PC-9 (cell line): Measurements from ENCODE around the gene DDX49. TPM values are rescaled to one million over a fixed set of nuclear protein-coding genes. Genes with fewer than 3 reads are reported as not detected.

Experiments
- BruUV-seq: library from RNA; stranded (reverse); fragments of 400-500 nt; replicated peaks from 2 replicates; lab custom pipeline; 2021; lab: Mats Ljungman, UMichigan
- CTCF ChIA-PET: fragments of 300-600 bp; sonication (Branson Sonifier 250); formaldehyde crosslinking; loops from one replicate; lab custom pipeline; 2022; ENCODE audit warnings: antibody characterized with exemption; lab: Charles Lee
- POLR2A ChIA-PET: fragments of 300-600 bp; sonication (Branson Sonifier 250); formaldehyde crosslinking; loops from one replicate; lab custom pipeline; 2022; ENCODE audit warnings: antibody characterized with exemption; ENCODE audit not compliant: unreplicated experiment; lab: Charles Lee
- DNase-seq, 2 experiments: peaks; one replicate each; pipeline versions ENCODE4 v3.0.0 to v3.0.0-alpha.2; 2015 to 2022; ENCODE audit warnings: mixed read lengths in 1 of 2
- H2AFZ ChIP-seq: fragments of 200-600 bp; sonication (generic); 2 replicates; pipeline ENCODE4 v1.8.1; 2017; ENCODE audit warnings: antibody characterized with exemption
- H3F3A ChIP-seq: fragments of 200-600 bp; sonication (generic); 2 replicates; pipeline ENCODE4 v1.8.1; 2017; ENCODE audit warnings: antibody characterized with exemption, mild to moderate bottlenecking, low read depth; ENCODE audit not compliant: insufficient read depth
- H3K27ac ChIP-seq: fragments of 200-600 bp; sonication (generic); 2 replicates; pipeline ENCODE4 v1.6.1; 2016; ENCODE audit warnings: mixed run types
- H3K27me3 ChIP-seq: fragments of 200-600 bp; sonication (generic); 2 replicates; pipeline ENCODE4 v1.6.1; 2016; ENCODE audit warnings: low read depth, mixed run types; ENCODE audit not compliant: insufficient read depth
- H3K36me3 ChIP-seq: fragments of 200-600 bp; sonication (generic); 2 replicates; pipeline ENCODE4 v1.6.1; 2016; ENCODE audit warnings: low read depth, mixed run types
- H3K4me1 ChIP-seq: fragments of 200-600 bp; sonication (generic); replicated peaks from 2 replicates; pipeline ENCODE4 v1.6.1; 2016; ENCODE audit warnings: mixed run types; ENCODE audit not compliant: insufficient read depth
- H3K4me2 ChIP-seq: fragments of 200-600 bp; sonication (generic); 2 replicates; pipeline ENCODE4 v1.6.1; 2017; ENCODE audit warnings: mixed run types
- H3K4me3 ChIP-seq: fragments of 200-600 bp; sonication (generic); 2 replicates; pipeline ENCODE4 v1.6.1; 2016; ENCODE audit warnings: mixed run types
- H3K79me2 ChIP-seq: fragments of 200-600 bp; sonication (generic); 2 replicates; pipeline ENCODE4 v1.6.1; 2017; ENCODE audit warnings: low read depth, mixed run types
- H3K9me2 ChIP-seq: fragments of 200-600 bp; sonication (generic); 2 replicates; pipeline ENCODE4 v1.8.1; 2017; ENCODE audit warnings: mild to moderate bottlenecking; ENCODE audit not compliant: insufficient read depth
- H3K9me3 ChIP-seq: fragments of 200-600 bp; sonication (generic); 2 replicates; pipeline ENCODE4 v1.8.1; 2016; ENCODE audit warnings: low read depth; ENCODE audit not compliant: insufficient read depth
- H4K20me1 ChIP-seq: fragments of 200-600 bp; sonication (generic); 2 replicates; pipeline ENCODE4 v1.8.1; 2017; ENCODE audit not compliant: insufficient read depth
- CTCF ChIP-seq: fragments of 200-600 bp; sonication (generic); conservative IDR thresholded peaks from 2 replicates; pipeline ENCODE4 v1.6.1; 2017; ENCODE audit warnings: mixed run types, antibody characterized with exemption, mild to moderate bottlenecking, moderate library complexity
- EZH2 ChIP-seq: fragments of 200-600 bp; sonication (generic); IDR thresholded peaks from 2 replicates; pipeline ENCODE4 v1.8.0; 2017; ENCODE audit warnings: antibody characterized with exemption, low read depth
- intact Hi-C: fragments of 100-400 bp; cut with micrococcal nuclease; formaldehyde crosslinking; loops from one replicate; pipeline ENCODE4 v1.10.0; 2022; ENCODE audit not compliant: unreplicated experiment
- total RNA-seq: library from RNA; stranded (reverse); gene quantifications from 2 replicates; pipeline ENCODE4 v1.2.3, GENCODE V29; 2021

Gene DDX49
- total RNA-seq, 1 experiment from 2014 or later, result 41.2 TPM

DNA sequence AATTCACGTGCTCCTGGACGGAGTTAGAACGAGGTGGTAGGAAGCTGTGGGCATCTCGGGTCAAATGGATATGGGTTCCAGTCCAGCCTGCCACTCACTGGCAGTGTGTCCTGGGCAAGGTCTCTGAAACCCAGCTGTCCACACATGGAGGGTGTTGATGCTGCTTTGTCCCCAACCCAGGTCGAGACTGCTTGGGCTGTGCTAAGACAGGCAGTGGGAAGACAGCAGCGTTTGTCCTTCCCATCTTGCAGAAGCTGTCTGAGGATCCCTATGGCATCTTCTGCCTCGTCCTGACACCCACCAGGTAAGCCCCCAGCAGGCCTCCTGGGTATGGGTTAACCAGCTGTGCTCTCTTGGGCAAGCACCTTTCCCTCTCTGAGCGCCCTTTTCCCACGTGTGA lies 885 bp downstream of the DDX49 start:
- Histone ChIP-seq H3K9me2 (no peaks in the 10 kb centered on the region), H3K27me3 (no peaks in the 10 kb centered on the region), H3F3A (peaks cover 9% of the 10 kb centered on the region; the same call in 1 of the 2 replicates), H3K36me3 (peaks cover 16% of the 10 kb centered on the region), H4K20me1 (peaks cover 24% of the 10 kb centered on the region), H2AFZ (no peak overlapping the region), H3K4me3 (peak overlapping the region; percentile 72), H3K79me2 (peaks cover 56% of the 10 kb centered on the region), H3K27ac (no peak overlapping the region), H3K4me2 (peak overlapping the region; percentile 98), H3K9me3 (no peaks in the 10 kb centered on the region), H3K4me1 (peaks cover 17% of the 10 kb centered on the region)
- BruUV-seq, result no TSS peak
- ChIA-PET POLR2A (no interaction called here), CTCF (no interaction called here)
- intact Hi-C loops, result no loop called here
- TF ChIP-seq CTCF, result no peak
- no peak for TF ChIP-seq EZH2
- no peak for DNase-seq

DNA sequence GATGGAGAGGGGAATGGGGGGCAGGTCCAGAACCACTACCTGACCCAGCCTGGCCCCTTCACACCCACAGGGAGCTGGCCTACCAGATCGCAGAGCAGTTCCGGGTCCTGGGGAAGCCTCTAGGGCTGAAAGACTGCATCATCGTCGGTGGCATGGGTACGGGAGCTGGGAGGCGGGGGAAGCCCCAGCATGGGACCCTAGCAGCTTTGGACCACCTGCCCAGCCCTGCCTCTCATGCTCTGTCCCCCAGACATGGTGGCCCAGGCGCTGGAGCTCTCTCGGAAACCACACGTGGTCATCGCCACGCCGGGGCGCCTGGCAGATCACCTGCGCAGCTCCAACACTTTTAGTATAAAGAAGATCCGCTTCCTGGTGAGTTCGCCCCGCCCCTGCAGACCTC lies 2.1 kb downstream of the DDX49 start:
- no peaks in the 10 kb centered on the region for H3K9me3 ChIP-seq
- H3K4me2 ChIP-seq, result no peak overlapping the region
- no peak overlapping the region for H2AFZ ChIP-seq
- BruUV-seq, result no TSS peak
- DNase-seq, result no peak
- H3F3A ChIP-seq, result peaks cover 11% of the 10 kb centered on the region; the same call in 1 of the 2 replicates
- peaks cover 17% of the 10 kb centered on the region for H3K4me1 ChIP-seq
- ChIA-PET POLR2A (no interaction called here), CTCF (no interaction called here)
- H3K4me3 ChIP-seq, result no peak overlapping the region
- H3K27me3 ChIP-seq, result no peaks in the 10 kb centered on the region
- peaks cover 15% of the 10 kb centered on the region for H3K36me3 ChIP-seq
- TF ChIP-seq CTCF (no peak), EZH2 (no peak)
- no peaks in the 10 kb centered on the region for H3K9me2 ChIP-seq
- intact Hi-C loops, result no loop called here
- H3K79me2 ChIP-seq, result peaks cover 45% of the 10 kb centered on the region
- no peak overlapping the region for H3K27ac ChIP-seq
- H4K20me1 ChIP-seq, result peaks cover 12% of the 10 kb centered on the region

DNA sequence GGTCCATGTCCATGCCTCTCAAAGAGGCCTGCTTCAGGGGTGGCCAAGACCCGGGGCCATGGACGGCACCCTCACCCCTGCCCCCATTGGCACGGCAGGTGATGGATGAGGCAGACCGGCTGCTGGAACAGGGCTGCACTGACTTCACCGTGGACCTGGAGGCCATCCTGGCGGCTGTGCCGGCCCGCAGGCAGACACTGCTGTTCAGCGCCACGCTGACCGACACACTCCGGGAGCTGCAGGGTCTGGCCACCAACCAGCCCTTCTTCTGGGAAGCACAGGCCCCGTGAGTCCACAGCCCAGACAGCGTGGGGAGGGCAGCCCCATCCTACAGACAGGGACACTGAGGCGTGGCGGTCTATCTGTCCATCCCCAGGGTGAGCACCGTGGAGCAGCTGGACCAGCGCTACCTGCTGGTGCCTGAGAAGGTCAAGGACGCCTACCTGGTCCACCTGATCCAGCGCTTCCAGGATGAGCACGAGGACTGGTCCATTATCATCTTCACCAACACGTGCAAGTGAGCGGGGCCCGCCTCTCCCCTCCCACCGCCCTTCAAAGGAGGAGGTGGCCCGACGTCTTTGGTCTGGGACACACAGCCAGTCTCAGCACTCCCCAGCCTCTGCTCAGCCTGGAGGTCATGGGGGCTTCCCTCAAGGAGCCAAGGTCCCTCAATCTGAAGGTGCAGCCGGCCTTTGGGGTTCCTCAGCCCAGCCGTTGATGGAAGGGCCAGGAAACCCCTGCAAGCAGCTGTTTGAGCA lies 2.9 kb downstream of the DDX49 start:
- H3K9me3 ChIP-seq, result no peaks in the 10 kb centered on the region
- peaks cover 14% of the 10 kb centered on the region for H4K20me1 ChIP-seq
- H3K4me1 ChIP-seq, result peaks cover 15% of the 10 kb centered on the region
- no peaks in the 10 kb centered on the region for H3K9me2 ChIP-seq
- H3K4me2 ChIP-seq, result no peak overlapping the region
- H3K27ac ChIP-seq, result no peak overlapping the region
- ChIA-PET CTCF (no interaction called here), POLR2A (interaction anchor here (0.6 kb wide), 1 partner anchor 503 kb away, joined by 3 read pairs; the partner anchor contains the start of gene SSBP4)
- peaks cover 36% of the 10 kb centered on the region for H3K79me2 ChIP-seq
- peaks cover 19% of the 10 kb centered on the region; the same call in 1 of the 2 replicates for H3F3A ChIP-seq
- no peak overlapping the region for H2AFZ ChIP-seq
- BruUV-seq, result no TSS peak
- H3K36me3 ChIP-seq, result peaks cover 20% of the 10 kb centered on the region
- no peak for TF ChIP-seq CTCF
- no peak for TF ChIP-seq EZH2
- no peak for DNase-seq
- H3K4me3 ChIP-seq, result no peak overlapping the region
- no peaks in the 10 kb centered on the region for H3K27me3 ChIP-seq
- intact Hi-C loops, result no loop called here
